LNCaP clone FGC (cell line): ENCODE results near the gene HIVEP2.

Experiments used
- DNase-seq: peaks from one replicate; pipeline ENCODE4 v3.0.0-alpha.2; 2011; ENCODE audit warnings: low read depth
- H3K4me3 ChIP-seq: 2 replicates; pipeline ENCODE4 v1.5.1; 2011; ENCODE audit warnings: mild to moderate bottlenecking, low read depth, low read length, control low read depth
- TF ChIP-seq, protein P1 (sequence below): IDR thresholded peaks from 2 replicates; pipeline ENCODE4 v1.5.1; 2012; ENCODE audit warnings: mild to moderate bottlenecking; ENCODE audit not compliant: control insufficient read depth, insufficient read depth; ENCODE audit errors: extremely low read depth

HIVEP2 gene

DNA sequence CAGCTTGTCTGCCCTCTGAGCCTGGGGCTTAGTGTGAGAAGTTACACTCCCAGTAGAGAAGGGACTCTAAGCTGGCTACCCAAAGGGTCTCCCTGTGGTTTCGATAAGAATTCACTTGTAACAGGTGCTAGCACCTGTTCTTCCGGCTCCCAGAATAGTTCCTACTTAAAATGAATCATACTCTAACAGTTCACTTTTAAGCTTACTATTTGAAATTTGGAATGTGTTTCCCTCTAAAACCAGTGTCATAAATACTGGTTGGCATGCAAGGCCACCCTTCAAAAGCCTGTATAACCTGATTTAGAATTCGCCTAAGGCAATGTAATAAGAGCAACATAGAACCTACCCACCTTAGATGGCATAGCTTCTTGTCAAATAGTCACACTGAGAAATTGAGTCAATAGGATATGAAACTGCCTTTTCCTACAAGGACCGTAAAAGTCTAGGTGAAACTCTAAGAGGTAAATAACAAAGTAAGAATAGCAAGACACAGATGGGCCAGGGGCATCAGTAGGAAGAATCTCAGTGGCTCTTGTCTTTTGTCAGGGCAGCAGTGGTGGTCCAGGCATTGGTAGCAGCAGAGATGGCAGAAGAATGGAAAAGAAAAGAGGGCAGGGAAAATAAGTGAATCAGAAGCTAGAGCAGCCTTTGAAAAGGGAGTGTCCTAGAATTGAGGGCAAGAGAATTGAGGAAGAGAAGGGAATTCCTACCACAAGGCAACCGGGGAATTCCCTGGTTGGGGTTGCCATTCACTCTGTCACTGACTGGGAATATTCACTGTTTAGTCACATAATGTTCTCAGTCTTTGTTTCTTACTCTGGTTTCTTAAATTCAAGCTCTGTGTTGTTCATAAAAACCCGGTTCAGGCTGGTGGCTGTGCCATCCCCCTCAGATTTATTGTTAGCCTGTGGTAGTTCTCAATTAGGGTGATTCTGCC is 91.5 kb downstream of the HIVEP2 start:
- TF ChIP-seq, protein P1, sequence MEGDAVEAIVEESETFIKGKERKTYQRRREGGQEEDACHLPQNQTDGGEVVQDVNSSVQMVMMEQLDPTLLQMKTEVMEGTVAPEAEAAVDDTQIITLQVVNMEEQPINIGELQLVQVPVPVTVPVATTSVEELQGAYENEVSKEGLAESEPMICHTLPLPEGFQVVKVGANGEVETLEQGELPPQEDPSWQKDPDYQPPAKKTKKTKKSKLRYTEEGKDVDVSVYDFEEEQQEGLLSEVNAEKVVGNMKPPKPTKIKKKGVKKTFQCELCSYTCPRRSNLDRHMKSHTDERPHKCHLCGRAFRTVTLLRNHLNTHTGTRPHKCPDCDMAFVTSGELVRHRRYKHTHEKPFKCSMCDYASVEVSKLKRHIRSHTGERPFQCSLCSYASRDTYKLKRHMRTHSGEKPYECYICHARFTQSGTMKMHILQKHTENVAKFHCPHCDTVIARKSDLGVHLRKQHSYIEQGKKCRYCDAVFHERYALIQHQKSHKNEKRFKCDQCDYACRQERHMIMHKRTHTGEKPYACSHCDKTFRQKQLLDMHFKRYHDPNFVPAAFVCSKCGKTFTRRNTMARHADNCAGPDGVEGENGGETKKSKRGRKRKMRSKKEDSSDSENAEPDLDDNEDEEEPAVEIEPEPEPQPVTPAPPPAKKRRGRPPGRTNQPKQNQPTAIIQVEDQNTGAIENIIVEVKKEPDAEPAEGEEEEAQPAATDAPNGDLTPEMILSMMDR = no peak
- H3K4me3 ChIP-seq = no peak overlapping the region
- no peak for DNase-seq

DNA sequence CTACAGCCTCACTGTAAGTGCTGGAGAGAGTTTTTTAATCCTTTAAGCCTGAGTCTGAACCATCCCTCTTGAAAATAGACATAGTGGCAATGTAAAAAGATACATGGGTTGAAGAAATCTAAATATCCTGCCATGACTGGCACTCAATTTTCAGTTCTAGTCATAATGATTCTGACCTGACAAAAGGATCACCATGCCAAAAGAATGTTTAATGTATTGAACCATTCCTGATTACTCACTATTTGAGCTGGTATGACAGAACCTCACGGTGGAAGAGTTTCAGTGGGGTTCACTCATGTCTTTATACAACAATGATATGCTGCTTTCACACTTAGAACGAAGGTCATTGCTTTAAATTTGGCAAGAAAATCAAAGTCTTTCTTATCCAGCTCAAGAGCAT is 93.4 kb downstream of the HIVEP2 start:
- DNase-seq = no peak
- H3K4me3 ChIP-seq = no peak overlapping the region
- TF ChIP-seq, protein P1 = no peak

DNA sequence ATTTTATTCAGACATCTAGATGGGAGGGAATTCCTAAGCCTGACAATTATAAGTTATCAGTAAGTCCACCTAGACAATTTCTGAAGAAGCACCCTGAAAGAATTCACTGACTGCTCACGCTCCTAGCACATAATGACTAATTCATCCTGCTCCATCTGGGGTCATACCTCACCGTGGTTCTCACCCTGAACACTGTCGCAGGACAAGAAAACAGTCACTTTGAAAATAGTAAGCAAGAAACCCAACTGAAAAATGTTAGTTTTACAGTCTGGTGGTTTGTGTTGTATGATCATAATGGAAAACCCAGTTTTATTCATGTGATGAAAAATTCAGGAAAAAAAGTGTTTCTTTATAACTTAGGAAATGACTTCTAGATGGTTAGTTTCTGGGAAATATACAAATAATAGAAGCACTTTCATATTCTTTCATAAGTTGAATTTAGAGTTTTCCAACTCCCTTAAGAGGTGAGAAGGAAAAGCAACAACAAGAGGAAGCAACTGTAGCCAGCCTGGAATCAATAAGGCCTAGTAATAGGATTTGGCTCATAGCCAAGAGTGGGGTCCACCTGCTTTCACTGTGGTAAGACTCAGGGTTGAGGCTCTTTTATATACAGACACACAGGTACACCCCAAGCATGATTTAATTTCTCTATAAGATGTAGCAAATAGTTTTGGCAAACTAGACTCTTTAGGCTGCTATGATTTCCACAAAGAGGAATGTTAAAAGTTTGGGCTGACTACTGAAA is 94.1 kb downstream of the HIVEP2 start:
- DNase-seq = no peak
- H3K4me3 ChIP-seq = no peak overlapping the region
- TF ChIP-seq, protein P1 = no peak

DNA sequence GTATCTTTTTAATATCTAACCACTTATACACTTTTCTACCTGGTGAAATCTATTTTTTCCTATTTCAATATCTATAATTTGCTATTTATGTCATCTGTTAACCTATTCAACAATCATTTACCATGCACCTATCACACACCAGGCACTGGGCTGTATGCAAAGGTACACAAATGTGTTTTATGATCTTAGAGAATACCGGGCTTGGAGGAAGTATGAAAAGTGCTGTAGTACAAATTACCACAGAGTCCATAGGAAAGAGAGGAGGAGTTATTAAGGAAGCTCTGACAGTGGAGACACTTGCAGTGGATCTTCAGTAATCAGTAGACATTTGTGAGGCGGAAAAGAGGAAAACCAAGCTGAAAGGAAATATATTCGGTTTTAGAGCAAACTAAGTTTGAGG is 96.0 kb downstream of the HIVEP2 start:
- H3K4me3 ChIP-seq = no peak overlapping the region
- DNase-seq = no peak
- TF ChIP-seq, protein P1 = no peak

DNA sequence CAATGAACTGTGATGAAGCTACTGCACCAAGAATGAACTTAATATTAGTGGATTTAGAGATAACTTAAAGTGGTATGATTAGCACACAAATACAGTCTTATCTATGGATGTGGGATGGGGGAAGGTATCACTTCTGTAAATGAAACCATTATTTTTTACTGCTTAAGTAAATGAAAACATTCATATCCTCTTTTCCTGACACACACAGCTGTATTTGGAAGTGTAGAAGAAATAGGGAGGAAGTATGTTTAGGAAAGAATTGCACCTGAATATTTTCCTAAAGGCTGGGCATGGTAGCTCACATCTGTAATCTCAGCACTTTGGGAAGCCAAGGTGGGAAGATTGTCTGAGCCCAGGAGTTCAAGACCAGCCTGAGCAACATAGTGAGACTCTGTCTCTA is 96.8 kb downstream of the HIVEP2 start:
- TF ChIP-seq, protein P1 = no peak
- no peak for DNase-seq
- no peak overlapping the region for H3K4me3 ChIP-seq

DNA sequence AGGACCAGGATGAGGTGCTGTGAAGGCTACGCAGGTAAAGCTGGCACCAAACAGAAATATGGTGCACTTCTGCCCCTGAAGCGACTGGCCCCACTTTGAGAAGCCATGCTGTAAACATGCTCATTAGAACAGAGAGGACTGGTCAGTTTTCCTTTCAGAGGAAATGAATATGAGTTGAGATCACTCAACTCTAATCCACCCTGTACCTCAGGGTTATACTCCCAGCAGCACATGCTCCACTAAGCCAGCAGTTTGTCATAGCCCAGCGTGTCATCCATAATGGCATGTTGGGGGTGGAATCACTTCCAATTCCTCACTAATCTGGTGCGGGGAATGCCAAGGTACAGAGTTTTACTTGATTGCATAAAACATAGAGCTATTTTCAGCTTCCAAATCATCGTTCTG is 98.1 kb downstream of the HIVEP2 start:
- TF ChIP-seq, protein P1 = no peak
- no peak for DNase-seq
- H3K4me3 ChIP-seq = no peak overlapping the region
